GM18907 (cell line): Measurements from ENCODE around the gene WFIKKN1.
"Not testable (repeated sequence)": the region's sequence is repeated elsewhere in the genome, so short reads cannot be mapped to it uniquely, and the experiment has no call there.

Experiments used
- ATAC-seq: cut with Tn5 transposase; IDR thresholded peaks from one replicate; pipeline ENCODE4 v1.9.1; 2021; ENCODE audit warnings: mild to moderate bottlenecking, moderate library complexity; ENCODE audit not compliant: unreplicated experiment

The WFIKKN1 gene

GRCh38 chr16:593807-594206, 37.0 kb upstream of the WFIKKN1 start:
- no peak for ATAC-seq

- no peak for ATAC-seq
Measured at GRCh38 chr16:595094-595528, 35.7 kb upstream of the WFIKKN1 start.

DNA sequence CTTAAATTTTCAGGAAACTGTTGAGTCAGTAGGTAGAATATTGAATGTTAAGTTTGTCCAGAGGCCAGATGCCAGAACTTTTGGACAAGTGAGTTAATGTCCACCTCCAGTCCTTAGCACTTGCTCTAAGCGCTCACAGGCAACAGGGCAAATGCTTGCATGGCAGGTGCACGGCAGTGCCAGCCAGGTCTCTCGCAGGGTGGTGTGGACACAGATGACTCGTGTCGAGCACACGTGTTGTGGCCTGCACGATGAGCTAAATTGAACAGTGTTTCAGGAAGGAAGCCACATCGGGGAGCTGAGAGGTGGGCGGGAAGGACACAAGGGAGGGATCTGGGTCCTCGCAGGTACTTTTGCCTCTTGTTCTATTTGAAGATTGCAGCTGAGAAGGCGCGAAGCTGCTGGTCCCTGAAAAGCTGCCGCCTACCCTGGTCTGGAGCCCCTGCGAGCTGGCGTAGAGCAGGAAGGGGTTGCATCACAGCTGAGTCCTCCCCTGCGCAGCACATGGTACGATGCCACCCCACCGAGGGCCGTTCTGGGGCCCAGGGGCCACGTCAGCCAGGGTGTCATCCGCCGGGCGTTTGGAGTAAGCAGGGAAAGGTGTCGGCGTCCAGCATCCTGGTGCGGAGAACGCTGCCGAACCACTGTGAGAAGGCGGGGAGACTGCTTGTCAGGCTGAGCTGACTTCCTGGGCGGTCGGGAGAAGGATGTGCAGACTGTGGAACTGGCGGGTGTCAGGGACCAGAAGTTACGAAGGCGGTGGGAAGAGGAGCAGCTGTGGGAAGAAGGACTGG, 34.6 kb upstream of the WFIKKN1 start:
- ATAC-seq, result no peak

DNA sequence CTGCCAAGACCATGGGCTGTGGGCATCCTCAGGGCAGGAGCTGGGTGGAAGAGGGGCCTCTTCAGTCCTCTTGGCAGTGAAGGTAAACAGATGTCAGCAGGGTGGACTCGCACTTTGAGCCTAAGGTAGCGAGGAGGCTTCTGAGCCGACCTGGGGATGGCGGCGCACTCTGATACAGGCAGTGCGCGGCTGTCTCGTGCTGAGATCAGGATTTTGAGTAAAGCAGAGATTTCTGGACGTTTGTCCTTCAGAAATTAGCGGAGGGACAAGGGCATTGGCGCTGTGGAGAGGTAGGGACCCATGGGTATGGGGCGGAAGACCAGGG, 34.1 kb upstream of the WFIKKN1 start:
- no peak for ATAC-seq

DNA sequence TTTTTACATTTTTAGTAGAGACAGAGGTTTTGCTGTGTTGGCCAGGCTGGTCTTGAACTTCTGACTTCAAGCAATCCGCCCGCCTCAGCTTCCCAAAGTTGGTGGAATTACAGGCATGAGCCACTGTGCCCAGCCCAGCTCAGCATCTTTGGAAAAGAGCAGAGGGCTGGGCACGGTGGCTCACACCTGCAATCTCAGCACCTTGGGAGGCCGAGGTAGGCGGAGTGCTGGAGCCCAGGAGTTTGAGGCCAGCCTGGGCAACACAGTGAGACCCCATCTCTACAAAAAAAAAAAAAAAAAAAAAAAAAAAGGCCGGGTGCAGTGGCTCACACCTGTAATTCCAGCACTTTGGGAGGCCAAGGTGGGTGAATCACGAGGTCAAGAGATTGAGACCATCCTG, 33.1 kb upstream of the WFIKKN1 start:
- not testable (repeated sequence) for ATAC-seq

- ATAC-seq, result no peak
Measured at GRCh38 chr16:598823-599739, 31.7 kb upstream of the WFIKKN1 start.

DNA sequence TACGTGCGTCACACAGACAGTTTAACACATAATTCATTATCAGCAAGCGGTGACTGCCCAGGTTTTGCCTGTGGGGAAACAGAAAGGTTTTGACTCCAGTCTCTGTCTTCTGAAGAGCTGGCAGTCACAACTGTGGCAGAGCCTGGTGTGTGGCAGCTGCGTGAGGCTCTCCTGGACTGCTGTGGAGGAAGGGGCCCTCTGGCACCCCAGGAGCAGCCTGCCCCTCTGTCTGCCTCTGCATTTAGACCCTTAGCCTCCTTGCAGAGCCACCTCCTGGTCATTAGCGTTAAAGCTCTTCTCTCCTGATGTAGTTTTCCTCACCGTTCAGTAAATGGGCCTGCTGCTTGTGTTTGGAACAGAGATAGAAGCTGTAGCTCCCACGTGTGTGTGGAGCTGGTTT, 30.0 kb upstream of the WFIKKN1 start:
- ATAC-seq, result no peak

DNA sequence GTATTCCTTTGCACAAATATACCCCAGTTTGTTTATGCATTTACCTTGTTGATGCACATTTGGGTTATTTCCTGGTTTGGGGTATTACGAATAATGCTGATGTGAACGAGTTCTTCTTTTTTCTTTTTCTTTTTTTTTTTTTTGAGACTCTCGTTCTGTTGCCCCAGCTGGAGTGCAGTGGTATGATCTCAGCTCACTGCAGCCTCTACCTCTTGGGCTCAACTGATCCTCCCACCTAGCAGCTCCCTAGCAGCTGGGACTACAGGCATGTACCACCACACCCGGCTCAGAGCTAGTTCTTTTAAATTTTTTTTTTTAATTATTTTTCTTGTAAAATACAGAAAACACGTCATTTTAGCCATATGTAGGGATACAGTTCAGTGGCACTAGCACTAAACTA, 26.9 kb upstream of the WFIKKN1 start:
- no peak for ATAC-seq

DNA sequence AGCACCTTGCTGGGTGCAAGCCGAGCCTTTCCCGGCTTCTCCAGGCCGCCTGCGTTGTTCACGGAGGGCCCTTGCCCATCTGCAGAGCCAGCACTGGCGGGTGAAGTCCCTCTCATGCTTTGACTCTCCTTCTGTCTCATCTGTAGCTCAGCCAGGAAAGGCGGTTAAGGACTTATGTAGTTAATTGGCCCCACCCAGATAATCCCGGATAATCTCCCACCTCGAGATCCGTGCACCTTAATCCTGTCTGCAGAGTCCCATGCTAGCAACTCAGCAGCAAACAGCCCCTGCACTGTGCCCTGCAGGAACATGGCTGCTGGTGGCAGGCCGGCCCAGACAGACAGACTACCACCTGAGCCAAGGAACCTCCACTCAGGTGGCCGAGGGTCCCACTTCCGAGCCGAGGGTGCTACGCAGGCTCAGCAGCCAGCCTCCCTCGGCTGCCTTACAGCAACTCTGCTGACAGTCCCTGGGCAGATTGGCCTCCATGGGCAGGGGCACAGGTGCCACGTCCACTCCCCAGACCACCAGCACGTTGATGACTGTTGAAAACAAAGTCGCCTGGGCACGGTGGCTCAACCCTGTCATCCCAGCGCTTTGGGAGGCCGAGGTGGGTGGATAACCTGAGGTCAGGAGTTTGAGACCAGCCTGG, 24.0 kb upstream of the WFIKKN1 start:
- no peak for ATAC-seq

DNA sequence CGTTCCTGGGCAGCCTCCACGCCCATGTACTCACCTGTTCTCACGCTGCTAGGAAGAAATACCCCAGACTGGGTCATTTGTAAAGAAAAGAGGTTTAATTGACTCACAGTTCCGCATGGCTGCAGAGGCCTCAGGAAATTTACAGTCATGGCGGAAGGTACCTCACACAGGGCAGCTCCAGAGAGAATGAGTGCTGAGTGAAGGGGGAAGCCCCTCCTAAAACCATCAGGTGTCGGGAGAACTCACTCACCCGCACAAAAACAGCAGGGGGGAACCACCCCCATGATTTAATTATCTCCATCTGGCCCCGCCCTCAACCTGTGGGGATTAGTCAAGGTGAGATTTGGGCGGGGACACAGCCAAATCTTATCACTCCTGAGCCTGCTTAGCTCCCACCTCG, 22.8 kb upstream of the WFIKKN1 start:
- no peak for ATAC-seq

DNA sequence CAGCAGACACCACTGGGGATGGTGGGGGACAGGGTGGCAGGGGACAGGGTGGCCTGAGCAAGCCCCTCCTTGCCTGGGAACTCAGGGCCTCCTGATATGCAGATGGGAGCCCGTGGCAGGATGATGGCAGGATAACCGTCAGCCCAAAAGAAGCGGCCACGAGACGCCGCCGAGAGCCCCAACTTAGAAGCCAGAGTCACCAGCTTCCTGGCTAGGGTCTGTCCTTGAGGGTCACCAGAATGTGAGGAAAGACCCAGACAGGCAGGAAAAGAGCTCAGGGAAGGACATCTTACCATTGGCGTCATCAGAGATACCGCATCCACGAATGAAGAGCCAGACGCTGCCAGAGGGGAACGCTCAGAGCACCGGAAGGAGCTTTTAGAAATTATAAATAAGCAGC, 21.5 kb upstream of the WFIKKN1 start:
- ATAC-seq, result no peak

DNA sequence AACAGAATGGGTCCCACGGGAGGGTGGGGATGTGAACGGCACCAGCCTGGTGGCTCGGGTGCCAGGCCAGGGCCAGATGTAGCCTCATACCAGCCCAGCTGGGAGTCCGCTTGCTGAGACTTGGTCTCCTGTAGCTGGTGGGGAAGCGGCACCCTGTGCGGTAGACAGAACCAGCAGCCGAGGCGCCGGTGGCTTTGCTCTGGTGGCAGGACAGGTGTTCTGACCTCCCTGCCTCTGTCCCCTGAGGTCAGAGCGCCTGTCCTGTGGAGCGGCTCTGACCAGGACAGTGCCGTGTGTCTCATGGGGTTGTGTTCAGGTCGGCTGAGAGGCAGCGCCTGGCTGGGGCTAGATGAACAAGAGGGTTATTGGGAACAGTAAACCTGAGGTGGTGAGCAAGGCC, 20.8 kb upstream of the WFIKKN1 start:
- ATAC-seq, result no peak

- no peak for ATAC-seq
Measured at GRCh38 chr16:610513-611381, 20.0 kb upstream of the WFIKKN1 start.

- no peak for ATAC-seq
Measured at GRCh38 chr16:615122-615521, 15.7 kb upstream of the WFIKKN1 start.

GRCh38 chr16:616733-617586, 13.8 kb upstream of the WFIKKN1 start:
- no peak for ATAC-seq

- ATAC-seq, result no peak
Measured at GRCh38 chr16:617855-618254, 12.9 kb upstream of the WFIKKN1 start.

DNA sequence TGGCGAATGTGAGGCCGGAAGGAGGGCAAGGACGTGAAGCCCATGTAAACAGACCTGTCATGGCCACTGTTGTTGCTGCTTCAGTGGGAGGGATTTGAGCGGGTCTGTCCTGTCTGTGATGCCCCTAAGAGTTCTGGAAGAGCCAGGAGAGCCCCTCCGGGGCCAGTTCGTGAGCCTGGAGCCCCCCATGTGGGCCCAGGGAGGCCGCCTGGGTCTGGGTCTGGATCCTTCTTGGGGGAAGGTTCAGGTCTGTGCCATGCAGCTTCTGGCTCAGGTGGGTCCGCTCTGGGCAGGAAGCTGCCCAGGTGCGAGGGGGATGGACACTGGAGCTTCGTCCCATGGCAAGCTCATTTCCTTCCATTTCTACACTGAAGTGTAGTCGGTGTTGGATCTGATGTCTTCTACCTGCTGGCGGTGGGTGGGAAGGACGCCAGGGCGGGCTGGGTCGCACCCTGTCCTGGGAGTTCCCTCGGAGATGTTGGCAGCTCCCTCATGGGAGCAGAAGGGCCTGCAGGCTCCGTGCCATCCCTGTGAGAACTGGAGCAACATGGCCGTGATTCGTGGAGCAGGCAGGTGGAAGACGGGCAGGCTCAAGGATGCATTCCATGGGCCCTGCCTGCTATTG, 11.2 kb upstream of the WFIKKN1 start:
- no peak for ATAC-seq

- ATAC-seq, result no peak
Measured at GRCh38 chr16:620700-621525, 9.9 kb upstream of the WFIKKN1 start.
